Panc1 (cell line): ENCODE results near the gene KRTAP2-2.

ENCODE experiments used
- POLR2AphosphoS5 ChIP-seq: IDR thresholded peaks from 2 replicates; pipeline ENCODE4 v1.6.1; 2012; ENCODE audit warnings: mild to moderate bottlenecking, low read depth, low read length, moderate library complexity
- REST ChIP-seq, 2 experiments: IDR thresholded peaks; 2 replicates each; pipeline ENCODE4 v1.6.1; 2011 to 2012; ENCODE audit warnings: low read depth in 2 of 2, control low read depth in 1 of 2, low read length in 1 of 2, mild to moderate bottlenecking in 1 of 2, moderate library complexity in 1 of 2; ENCODE audit not compliant: insufficient read depth in 1 of 2
- TF ChIP-seq, protein P1 (sequence below): fragments of 450-650 bp; IDR thresholded peaks from 2 replicates; pipeline ENCODE4 v1.5.1; 2017; ENCODE audit warnings: mild to moderate bottlenecking

GRCh38 chr17:41009936-41010335, 45.1 kb downstream of the KRTAP2-2 start:
- TF ChIP-seq, protein P1, sequence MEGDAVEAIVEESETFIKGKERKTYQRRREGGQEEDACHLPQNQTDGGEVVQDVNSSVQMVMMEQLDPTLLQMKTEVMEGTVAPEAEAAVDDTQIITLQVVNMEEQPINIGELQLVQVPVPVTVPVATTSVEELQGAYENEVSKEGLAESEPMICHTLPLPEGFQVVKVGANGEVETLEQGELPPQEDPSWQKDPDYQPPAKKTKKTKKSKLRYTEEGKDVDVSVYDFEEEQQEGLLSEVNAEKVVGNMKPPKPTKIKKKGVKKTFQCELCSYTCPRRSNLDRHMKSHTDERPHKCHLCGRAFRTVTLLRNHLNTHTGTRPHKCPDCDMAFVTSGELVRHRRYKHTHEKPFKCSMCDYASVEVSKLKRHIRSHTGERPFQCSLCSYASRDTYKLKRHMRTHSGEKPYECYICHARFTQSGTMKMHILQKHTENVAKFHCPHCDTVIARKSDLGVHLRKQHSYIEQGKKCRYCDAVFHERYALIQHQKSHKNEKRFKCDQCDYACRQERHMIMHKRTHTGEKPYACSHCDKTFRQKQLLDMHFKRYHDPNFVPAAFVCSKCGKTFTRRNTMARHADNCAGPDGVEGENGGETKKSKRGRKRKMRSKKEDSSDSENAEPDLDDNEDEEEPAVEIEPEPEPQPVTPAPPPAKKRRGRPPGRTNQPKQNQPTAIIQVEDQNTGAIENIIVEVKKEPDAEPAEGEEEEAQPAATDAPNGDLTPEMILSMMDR: no peak
- no peak for TF ChIP-seq POLR2AphosphoS5
- TF ChIP-seq REST (IDR thresholded peaks at IDR 0.05; ENCODE audit: insufficient read depth in 1 of 2, low read depth in 2 of 2, low read length in 1 of 2): no peak
